Effector CD8-positive, alpha-beta T cell (primary cell): ENCODE data around the gene MAPT.
"Not testable (repeated sequence)": the region's sequence is repeated elsewhere in the genome, so short reads cannot be mapped to it uniquely, and the experiment has no call there.

Experiments used
- DNase-seq: peaks from one replicate; lab custom pipeline; 2025; lab: John Stamatoyannopoulos, UW

Gene MAPT

DNA sequence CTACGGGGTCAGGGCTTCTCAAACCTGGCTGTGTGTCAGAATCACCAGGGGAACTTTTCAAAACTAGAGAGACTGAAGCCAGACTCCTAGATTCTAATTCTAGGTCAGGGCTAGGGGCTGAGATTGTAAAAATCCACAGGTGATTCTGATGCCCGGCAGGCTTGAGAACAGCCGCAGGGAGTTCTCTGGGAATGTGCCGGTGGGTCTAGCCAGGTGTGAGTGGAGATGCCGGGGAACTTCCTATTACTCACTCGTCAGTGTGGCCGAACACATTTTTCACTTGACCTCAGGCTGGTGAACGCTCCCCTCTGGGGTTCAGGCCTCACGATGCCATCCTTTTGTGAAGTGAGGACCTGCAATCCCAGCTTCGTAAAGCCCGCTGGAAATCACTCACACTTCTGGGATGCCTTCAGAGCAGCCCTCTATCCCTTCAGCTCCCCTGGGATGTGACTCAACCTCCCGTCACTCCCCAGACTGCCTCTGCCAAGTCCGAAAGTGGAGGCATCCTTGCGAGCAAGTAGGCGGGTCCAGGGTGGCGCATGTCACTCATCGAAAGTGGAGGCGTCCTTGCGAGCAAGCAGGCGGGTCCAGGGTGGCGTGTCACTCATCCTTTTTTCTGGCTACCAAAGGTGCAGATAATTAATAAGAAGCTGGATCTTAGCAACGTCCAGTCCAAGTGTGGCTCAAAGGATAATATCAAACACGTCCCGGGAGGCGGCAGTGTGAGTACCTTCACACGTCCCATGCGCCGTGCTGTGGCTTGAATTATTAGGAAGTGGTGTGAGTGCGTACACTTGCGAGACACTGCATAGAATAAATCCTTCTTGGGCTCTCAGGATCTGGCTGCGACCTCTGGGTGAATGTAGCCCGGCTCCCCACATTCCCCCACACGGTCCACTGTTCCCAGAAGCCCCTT, 115.6 kb downstream of the MAPT start:
- DNase-seq, result no peak

DNA sequence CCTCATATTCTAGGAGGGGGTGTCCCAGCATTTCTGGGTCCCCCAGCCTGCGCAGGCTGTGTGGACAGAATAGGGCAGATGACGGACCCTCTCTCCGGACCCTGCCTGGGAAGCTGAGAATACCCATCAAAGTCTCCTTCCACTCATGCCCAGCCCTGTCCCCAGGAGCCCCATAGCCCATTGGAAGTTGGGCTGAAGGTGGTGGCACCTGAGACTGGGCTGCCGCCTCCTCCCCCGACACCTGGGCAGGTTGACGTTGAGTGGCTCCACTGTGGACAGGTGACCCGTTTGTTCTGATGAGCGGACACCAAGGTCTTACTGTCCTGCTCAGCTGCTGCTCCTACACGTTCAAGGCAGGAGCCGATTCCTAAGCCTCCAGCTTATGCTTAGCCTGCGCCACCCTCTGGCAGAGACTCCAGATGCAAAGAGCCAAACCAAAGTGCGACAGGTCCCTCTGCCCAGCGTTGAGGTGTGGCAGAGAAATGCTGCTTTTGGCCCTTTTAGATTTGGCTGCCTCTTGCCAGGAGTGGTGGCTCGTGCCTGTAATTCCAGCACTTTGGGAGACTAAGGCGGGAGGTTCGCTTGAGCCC, 116.3 kb downstream of the MAPT start:
- no peak for DNase-seq

GRCh38 chr17:46011711-46012505, 117.6 kb downstream of the MAPT start:
- DNase-seq, result no peak

GRCh38 chr17:46012506-46013079, 118.2 kb downstream of the MAPT start:
- DNase-seq, result no peak

DNA sequence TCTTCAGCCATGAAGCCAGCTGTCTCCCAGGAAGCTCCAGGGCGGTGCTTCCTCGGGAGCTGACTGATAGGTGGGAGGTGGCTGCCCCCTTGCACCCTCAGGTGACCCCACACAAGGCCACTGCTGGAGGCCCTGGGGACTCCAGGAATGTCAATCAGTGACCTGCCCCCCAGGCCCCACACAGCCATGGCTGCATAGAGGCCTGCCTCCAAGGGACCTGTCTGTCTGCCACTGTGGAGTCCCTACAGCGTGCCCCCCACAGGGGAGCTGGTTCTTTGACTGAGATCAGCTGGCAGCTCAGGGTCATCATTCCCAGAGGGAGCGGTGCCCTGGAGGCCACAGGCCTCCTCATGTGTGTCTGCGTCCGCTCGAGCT, 118.8 kb downstream of the MAPT start:
- no peak for DNase-seq

GRCh38 chr17:46013502-46014165, 119.3 kb downstream of the MAPT start:
- no peak for DNase-seq

- not testable (repeated sequence) for DNase-seq
Observed at GRCh38 chr17:46019408-46019925, 125.1 kb downstream of the MAPT start.

GRCh38 chr17:46020023-46020761, 125.8 kb downstream of the MAPT start:
- no peak for DNase-seq

GRCh38 chr17:46020998-46021397, 126.6 kb downstream of the MAPT start:
- DNase-seq, result no peak

GRCh38 chr17:46023366-46023765, 129.0 kb downstream of the MAPT start:
- not testable (repeated sequence) for DNase-seq

- DNase-seq, result no peak
Observed at GRCh38 chr17:46023783-46024388, 129.5 kb downstream of the MAPT start.

- DNase-seq, result no peak
Observed at GRCh38 chr17:46024590-46024989, 130.2 kb downstream of the MAPT start.

DNA sequence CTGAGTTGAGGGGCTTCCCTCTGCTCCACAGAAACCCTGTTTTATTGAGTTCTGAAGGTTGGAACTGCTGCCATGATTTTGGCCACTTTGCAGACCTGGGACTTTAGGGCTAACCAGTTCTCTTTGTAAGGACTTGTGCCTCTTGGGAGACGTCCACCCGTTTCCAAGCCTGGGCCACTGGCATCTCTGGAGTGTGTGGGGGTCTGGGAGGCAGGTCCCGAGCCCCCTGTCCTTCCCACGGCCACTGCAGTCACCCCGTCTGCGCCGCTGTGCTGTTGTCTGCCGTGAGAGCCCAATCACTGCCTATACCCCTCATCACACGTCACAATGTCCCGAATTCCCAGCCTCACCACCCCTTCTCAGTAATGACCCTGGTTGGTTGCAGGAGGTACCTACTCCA, 130.7 kb downstream of the MAPT start:
- DNase-seq, result no peak

DNA sequence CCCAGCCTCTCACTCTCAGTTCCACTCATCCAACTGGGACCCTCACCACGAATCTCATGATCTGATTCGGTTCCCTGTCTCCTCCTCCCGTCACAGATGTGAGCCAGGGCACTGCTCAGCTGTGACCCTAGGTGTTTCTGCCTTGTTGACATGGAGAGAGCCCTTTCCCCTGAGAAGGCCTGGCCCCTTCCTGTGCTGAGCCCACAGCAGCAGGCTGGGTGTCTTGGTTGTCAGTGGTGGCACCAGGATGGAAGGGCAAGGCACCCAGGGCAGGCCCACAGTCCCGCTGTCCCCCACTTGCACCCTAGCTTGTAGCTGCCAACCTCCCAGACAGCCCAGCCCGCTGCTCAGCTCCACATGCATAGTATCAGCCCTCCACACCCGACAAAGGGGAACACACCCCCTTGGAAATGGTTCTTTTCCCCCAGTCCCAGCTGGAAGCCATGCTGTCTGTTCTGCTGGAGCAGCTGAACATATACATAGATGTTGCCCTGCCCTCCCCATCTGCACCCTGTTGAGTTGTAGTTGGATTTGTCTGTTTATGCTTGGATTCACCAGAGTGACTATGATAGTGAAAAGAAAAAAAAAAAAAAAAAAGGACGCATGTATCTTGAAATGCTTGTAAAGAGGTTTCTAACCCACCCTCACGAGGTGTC, 131.3 kb downstream of the MAPT start:
- no peak for DNase-seq

- no peak for DNase-seq
Observed at GRCh38 chr17:46026166-46027047, 132.1 kb downstream of the MAPT start.

- DNase-seq, result no peak
Observed at GRCh38 chr17:46027048-46027975, 133.0 kb downstream of the MAPT start.

GRCh38 chr17:46027976-46028325, 133.6 kb downstream of the MAPT start:
- DNase-seq, result no peak

DNA sequence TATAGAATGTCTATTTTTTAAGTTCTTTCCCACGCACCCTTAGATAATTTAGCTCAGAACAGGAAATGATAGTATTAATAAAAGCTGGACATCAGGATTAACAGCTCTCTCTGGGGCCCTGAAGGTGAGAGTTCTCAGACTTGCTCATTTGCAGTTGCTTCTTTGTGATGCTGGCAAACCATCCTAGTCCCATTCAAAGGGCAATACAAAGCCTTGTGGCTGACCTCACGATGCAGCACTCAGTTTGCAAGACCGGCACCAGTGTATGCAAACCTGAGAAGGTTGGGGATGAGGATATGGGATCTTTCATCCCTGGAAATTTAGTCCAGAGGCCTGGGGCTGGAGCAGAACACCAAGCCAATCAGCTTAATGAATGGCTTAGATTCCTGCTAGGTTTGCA, 134.0 kb downstream of the MAPT start:
- DNase-seq, result no peak
